Measurements from ENCODE around the gene CDHR2.
A peak's percentile ranks its signal among the peaks of the same experiment; 100 is the strongest.

CDHR2 gene

DNA sequence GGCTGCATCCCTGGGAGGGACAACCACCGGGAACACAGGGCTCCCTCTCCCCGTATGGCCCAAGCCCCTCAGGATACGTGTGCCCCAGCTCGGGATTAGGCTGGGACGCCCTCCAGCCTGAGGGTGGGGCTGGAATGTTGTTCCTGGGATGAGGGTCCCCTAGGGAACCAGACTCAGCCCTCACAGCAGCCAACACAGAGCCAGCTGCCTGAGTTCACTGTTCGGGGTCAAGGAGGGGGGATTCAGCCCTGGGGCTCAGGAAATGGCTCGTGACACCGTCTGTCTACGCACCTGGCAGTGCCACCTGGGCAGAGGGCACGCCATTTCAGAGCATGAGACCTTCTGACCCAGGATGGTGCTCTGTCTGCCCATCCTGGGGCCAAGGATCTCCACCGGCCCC is 20.8 kb upstream of the CDHR2 start:
- DNase-seq (ENCODE audit: low read depth), result no peak
- no peak overlapping the region for H3K4me3 ChIP-seq (ENCODE audit: low read depth, low read length)

DNA sequence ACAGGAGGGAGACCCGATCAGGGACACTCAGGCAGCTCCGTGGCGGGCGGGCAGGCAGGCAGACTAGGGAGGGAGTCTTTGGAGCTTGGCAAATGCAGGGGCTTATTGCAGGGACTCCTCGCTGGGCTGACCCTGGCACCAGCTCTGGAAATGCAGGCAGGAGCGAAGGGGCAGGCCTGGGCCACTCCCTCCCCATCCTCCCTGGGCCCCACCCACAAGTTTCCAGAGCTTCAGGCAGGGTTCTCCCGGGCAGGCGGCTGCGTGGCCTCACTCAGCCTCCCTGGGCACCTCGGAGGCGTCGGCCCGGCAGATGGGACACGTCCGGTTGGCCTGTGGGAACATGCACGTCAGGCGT is 20.4 kb upstream of the CDHR2 start:
- no peak overlapping the region for H3K4me3 ChIP-seq (ENCODE audit: low read depth, low read length)
- DNase-seq (ENCODE audit: low read depth), result no peak

DNA sequence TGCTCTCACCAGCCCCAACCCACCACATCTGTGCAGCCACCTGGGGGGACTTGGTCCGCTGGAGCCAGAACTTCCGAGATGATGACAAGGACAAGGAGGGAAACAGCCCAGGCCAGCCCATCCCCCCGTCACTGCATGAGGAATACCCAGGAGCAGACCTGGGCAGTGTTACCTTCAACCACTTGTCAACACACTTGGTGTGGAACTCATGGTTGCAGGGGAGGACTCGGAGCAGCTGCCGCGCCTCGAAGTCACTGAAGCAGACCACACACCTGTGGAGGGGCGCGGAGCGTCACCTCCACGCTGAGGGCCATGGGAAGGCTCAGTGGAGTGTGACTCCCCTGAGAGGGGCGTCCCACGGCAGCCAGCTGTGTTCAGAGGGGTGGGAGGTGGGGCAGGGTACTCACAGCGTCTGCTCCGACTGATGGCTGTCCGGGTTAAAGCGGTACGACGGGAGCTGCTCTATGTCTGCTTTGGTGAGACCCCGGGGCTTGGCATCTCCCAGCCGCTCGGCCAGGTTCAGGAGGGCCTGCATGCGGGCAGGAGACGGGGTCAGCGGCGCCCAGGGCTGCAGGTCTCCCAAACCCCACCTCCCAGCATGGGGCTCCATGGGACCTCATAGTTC is 19.9 kb upstream of the CDHR2 start:
- no peak for DNase-seq (ENCODE audit: low read depth)
- no peak overlapping the region for H3K4me3 ChIP-seq (ENCODE audit: low read depth, low read length)

DNA sequence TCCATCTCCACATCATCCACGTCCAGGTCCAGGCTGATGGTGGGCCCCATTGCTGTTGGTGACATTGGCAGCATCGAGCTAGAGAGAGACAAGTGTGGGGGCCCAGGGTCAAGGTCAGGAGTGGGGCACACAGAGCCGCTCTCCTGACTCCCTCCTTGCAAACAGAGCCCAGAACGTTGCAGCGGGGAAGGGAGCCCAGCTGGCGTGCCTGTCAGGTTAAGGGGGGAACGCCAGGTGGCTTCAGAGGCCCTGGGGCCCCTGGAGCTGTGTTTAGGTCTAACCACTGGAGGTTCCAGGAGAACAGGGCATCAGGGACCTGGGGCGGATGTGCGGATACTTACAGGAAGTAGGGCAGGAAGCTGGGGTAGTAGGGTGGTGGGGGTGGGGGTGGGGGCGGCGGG is 19.4 kb upstream of the CDHR2 start:
- DNase-seq (ENCODE audit: low read depth), result no peak
- no peak overlapping the region for H3K4me3 ChIP-seq (ENCODE audit: low read depth, low read length)

DNA sequence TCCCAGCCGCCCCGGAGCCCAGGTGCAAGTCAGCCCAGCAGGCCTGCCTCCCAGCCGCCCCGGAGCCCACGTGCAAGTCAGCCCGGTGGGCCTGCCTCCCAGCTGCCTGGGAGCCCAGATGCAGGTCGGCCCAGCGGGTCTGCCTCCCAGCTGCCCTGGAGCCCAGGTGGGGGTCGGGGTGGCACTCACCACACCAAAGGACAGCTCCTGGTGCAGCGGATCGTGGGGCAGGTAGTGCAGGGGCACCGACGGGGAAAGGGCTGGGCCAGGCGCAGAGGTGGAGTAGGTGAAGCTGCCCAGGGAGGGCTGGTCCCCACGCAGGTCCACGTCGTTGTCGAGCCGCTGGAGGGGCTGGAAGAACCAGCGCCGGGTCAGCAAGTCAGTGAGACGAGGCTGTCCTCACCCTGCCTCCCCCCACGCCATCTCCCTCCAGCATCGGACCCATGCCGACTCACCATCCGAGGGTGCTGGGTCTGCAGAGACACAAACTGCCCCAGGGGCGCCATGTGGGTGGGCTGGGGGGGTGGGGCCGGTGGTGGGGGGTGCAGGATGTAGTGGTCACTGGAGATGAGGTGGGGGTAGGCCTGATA is 18.7 kb upstream of the CDHR2 start:
- DNase-seq (ENCODE audit: low read depth), result no peak

DNA sequence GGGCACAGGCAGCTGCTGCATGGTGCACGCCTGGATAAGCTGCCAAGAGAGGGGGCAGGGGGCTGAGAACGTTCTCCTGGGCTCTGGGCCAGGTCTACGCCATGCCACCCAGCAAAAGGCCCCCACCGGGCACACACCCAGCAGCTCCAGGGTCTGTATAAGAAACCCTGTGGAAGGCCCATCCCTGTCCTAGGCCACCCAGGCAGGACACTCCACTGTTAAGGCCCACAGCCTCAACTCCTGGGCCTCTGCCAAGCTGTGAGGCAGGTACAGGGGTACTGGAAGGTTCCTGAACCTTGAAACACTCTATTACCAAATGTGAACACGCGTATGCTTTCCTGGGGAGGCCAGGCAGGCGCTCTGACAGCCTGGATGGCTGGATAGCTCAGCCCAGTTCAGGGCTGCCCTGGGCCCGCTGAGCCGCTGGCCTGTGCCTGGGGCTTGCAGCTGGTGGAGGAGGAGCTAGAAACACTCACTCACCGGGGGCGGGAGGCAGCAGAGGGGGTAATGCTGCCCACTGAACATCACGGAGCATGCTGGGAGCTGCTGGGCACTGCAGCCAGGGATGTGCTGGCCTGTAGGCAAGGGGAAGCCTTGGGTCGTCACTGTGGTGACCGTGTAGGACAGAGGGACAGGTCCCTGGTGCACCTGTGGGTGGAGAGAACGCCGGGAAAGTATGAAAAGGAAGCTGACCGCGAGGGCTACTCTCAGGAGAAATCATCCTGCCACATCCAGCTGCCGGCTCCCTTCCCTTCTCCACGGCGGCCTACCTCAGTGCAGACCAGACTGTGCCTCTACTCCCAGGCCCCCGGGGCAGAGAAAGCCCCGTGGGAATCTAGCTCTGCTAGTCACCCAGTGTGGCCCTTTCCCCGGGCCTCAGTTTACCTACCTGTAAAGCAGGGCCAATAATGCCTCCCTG is 17.9 kb upstream of the CDHR2 start:
- peak; percentile 60 for DNase-seq (ENCODE audit: low read depth)
- H3K4me3 ChIP-seq (ENCODE audit: low read depth, low read length), result no peak overlapping the region

More for the DNA sequence above, 18.7 kb upstream of the CDHR2 start:
- H3K4me3 ChIP-seq (ENCODE audit: low read depth, low read length), result no peak overlapping the region

DNA sequence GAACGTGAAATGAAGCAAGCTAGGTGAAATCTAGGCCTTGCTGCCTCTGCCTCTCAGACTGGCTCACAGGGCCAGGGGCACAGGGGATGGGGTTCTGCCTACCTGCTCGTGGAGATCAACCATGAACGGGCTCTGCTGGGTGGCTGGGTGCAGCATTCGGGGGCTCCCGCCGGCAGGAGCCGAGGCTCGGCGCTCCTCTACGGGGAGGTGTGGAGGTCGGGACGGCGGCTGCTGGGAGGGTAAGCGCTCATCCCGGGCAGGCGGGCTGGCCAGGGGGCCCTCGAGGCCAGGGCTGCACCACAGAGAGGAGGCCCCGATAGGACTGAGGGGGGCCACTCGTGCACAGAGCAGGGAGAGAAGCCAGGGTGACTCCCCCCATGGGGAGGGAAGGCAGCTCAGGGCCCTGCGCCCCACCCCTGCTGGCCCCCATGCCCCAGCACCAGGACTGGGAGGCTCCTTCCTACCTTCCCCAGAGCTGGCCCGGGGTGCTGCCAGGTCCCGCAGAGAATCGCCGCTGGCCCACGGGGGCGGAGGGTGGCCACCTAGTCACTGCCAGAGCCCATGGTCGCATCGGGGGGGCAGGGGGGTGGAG is 17.1 kb upstream of the CDHR2 start:
- DNase-seq (ENCODE audit: low read depth), result no peak
- H3K4me3 ChIP-seq (ENCODE audit: low read depth, low read length), result no peak overlapping the region

DNA sequence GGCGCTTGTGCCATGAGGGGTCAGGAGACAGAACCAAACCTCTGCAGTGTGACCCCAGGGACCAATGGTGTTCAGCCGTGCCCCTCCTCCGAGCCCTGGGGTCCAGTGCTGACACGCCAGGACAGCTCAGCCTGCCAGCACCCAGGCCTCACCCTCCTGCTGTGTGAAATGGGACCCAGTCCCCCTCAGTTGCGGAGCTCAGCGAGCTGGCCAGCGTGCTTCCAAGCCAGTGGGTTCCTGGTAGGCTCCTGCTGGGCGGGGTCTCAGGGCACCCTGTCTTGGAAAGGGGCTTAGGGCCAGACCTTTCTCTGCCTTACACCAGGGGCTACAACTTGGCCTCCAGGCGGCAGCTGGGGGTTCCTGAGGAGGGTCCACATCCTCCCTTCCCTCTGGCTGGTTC is 16.3 kb upstream of the CDHR2 start:
- H3K4me3 ChIP-seq (ENCODE audit: low read depth, low read length), result no peak overlapping the region

DNA sequence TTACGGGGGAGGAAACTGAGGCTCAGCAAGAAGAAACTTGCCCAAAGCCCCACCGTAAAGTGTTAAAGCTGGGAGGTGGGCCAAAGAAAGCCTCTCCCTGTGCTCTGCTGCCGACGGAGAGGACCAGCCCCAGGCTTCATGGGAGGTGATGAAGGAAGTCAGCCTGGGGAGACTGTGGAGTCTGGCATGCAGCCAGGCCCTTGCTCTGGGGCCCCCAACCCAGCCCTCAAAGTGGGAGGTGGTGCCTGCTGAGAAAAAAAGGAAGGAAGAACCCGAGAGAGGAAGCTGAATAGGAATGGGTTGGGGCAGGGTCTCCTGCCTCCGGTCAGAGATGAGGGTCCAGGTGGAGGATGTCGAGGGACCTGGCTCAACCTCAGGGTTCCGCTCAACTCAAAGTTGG is 15.8 kb upstream of the CDHR2 start:
- H3K4me3 ChIP-seq (ENCODE audit: low read depth, low read length), result no peak overlapping the region
- no peak for DNase-seq (ENCODE audit: low read depth)

More for the DNA sequence above, 16.3 kb upstream of the CDHR2 start:
- no peak for DNase-seq (ENCODE audit: low read depth)

DNA sequence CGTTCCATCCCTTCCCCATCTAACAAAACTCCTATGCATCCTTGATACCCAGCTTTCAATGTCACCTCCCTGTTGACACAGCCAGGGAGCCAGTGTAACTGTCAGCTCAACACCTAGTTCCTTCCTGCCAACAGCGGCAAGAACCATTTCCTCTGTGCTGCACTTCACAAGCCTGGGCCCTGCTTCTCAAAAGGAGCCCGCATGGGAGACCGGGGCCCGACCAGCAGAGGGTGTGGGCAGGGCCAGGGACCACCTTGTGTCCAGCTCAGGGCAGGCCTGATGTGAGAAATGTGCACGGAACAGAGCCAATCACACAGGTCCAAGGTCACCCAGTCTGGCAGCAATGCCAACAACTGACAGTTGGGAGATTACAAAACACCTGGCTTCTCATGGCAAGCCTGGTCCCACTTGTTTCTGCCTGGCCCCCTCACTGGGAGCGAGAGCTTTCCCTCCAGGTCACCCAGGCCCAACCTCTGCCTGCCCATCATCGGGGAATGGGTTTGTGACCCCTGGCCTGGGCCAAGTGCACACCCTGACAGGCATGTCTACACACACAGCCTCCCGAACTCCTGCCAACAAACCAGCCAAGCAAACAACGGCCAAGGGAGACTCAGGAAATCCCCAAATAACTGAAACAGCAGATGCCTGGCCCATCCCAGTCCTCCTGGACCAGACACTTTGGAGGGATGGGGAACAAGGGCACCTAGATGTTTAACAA is 15.1 kb upstream of the CDHR2 start:
- no peak overlapping the region for H3K4me3 ChIP-seq (ENCODE audit: low read depth, low read length)
- no peak for DNase-seq (ENCODE audit: low read depth)

DNA sequence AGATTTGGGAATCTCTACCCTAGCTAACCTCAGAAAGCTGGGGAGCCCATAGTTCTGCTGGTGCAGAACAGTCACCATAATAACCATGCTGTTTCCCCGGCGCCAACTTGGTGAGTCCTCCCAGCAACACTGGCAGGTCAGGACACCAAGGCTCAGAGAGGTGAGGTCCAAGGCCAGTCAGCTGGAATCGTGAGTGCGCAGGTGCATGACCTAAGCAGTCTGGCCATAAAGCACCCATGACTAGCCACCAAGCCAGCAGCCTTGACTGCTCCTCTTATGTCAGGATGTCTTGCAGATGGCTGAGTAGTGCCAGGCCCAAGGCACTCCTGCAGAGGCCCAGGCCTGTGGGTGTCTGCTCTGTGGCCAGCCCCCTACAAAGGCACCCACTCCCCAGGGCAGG is 14.5 kb upstream of the CDHR2 start:
- no peak for DNase-seq (ENCODE audit: low read depth)
- H3K4me3 ChIP-seq (ENCODE audit: low read depth, low read length), result no peak overlapping the region

DNA sequence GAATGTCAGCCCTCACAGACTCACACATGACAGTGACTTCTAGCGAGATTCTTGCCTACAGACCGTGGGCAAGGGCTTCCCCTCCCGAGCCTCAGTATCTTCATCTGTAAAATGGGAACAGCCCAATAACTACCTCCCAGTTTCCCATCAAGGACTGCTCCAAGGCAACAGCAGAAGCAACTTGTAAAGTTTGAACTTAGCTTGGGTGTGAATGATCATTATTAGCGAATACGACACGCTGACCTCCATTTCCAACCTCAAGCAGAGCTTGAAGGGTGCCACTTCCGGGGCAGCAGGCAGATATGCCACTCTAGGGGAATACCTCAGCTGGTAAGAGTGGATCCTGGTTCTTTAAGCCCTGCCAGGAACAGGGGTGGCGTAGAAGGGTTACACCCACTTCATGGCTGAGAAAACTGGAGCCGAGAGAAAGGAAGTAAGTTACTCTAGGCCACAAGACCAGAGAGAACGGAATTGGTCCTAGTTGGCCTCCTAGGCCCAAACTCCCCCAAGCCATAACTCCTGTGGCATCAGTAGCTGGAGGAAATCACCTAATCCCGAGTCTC is 14.0 kb upstream of the CDHR2 start:
- DNase-seq (ENCODE audit: low read depth), result no peak
- H3K4me3 ChIP-seq (ENCODE audit: low read depth, low read length), result peak overlapping the region; percentile 97

DNA sequence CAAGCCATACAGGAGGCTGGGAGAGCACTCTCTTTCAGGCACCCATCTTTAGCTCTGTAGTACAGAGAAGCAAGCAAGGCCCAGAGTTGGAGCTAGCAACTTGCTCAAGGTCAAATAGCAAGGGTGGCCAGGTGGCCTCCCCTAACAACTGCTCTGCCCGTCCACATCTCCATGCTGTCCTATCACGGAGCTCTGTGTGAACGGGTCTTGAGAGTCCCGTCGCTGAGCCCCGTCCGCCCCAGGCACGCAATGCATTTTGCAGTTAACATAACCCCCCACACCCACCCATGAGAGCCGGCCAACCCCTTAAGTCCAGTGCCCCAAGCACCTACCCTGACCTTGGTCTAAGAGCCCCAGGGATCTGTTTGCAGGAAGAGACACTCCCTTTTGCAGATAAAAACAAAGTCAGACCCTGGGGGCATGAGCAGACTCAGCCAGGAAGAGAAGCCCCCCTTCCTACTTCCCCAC is 13.4 kb upstream of the CDHR2 start:
- no peak for DNase-seq (ENCODE audit: low read depth)
- H3K4me3 ChIP-seq (ENCODE audit: low read depth, low read length), result peak overlapping the region; percentile 97

DNA sequence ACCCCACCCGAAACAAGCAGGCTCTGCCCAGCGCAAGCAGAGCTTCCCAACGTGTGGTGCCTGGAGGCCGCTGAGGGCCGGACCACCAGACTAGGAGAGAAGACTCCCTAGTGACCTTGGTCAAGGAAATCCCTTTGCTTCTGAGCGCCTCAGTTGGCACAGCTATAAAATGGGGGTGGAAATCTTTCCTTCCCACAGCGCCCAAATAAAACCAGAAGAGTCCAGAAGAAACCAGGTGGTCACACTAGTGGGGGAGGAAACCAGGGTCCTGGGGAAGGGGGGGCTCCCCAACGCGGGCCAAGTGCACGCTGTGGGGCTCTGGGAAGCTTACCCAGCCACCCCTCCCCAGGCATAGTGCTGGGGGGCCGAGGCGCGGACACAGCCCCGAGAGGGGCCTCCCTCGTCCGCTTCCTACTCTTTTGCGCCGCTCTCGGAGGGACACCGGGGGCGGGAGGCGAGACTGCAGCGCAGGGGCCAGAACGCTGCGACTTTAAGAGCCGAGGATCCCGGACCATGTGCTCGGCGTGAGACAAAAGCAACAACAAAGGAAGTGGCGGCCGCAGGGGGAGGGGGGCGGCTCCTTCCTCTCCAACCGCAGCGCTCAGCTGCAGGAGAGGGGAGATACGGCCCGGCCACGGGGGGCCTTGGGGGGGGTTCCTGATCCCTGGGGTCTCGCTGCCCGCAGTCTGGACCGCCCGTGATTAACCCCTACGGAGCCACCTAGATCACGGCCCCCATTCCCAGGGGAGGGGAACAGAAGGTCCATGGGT is 12.8 kb upstream of the CDHR2 start:
- no peak for DNase-seq (ENCODE audit: low read depth)
- H3K4me3 ChIP-seq (ENCODE audit: low read depth, low read length), result peak overlapping the region; percentile 97

DNA sequence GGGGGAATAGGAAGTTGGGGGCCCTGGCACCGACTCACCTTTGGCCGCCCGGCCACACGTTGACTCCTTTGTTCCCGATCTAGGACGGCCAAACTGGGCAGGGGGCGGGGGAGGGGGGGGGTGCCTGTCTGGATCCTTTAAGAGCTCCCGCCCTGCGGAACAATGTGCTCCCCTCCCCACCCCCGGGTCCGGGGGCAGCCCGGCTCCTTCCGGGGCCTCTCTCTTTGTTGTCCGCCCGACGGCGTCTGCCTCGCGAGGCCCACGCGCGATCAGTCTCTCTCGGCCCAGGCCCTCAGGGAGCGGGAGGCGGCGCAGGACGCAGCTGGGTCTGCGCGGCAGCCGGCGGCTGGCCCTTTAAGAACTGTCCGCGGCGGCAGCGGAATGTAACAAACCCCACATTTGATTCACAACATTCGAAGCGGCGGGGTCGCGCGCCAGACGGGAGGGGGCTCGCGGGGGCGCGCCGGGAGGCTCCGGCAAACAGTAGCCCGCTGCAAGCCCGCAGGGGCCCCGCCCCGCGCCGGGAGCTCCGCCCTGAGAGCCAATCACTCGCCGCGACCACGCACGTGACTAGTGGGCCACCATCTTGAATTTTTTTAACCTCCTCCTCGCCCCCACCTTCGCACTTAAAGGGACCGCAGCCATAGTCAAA is 12.1 kb upstream of the CDHR2 start, which contains the start of gene RNF44:
Gene RNF44 (minus strand): TSS at position 501 of the 652 bp plus-strand sequence. CDS start 4,930 bp downstream, outside the sequence.
- peak within 1 kb of the TSS; percentile 97 for H3K4me3 ChIP-seq (ENCODE audit: low read depth, low read length)
- peak; percentile 94 for DNase-seq (ENCODE audit: low read depth)

DNA sequence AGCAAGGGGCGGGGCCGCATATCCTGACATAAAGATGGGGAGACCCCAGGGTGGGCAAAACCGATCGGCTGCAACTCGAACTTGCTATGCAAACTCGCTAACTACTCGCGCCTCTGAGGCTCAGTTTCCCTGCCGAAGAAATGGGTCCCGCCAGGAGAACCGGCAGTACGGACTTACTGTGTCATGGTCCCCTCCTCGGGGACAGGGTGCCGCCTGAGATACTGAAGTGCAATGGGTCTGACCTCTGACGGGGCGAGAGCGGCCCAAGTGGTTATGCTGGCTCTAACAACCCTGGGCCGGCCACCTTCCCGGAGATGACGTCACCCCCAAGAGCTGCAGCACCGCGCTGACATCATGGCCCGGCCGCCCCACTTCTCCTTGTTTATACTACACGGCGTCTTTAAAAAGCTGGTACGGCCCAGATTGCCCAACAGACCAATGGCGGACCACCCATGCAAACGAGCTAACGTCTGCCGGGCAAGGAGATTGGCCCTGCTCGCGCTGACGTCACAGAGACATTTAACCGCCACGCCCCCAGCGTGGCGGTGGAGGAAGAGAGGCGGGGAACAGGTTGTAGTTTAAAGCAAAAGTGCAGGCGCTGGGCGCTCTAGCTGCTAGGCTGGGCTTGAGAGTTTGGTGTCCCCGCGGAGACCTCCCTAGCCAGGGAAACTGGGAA is 11.4 kb upstream of the CDHR2 start:
- H3K4me3 ChIP-seq (ENCODE audit: low read depth, low read length), result peak overlapping the region; percentile 97

DNA sequence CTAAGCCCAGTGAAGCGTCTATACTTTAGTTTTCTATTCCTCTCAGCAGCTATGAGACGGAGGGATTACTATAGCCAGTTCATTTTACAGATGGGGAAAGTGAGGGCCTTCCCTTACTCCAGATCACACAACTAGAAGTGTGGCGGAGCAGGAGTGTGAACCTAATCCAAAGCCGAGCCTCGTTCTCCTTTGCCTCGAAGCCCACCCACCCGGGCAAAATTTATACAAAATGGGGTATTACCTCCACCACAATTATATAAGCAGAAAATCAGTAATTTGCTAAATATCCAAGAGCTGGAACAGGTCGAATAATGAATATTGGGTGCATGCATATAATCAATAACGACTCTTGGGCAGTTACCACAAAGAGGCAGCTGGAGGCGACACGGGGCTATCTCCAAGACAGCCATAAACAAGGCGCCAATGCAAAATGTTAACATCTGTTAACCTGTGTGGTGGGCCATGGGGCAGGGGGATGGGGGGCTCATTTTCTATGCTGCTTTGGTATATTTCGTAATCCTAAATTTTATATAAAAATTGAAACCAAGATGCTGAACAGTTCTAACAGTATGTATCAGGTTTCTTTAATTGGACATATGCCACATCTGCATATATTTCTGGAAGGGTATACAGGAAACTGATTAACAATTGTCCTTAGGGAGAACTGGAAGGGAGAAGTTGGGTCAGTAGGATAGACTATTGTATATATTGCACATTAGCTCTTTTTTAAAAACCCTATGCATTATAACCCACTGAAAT is 10.7 kb upstream of the CDHR2 start:
- H3K4me3 ChIP-seq (ENCODE audit: low read depth, low read length), result peak overlapping the region; percentile 97
- no peak for DNase-seq (ENCODE audit: low read depth)

More for the DNA sequence above, 11.4 kb upstream of the CDHR2 start:
- peak; percentile 99 for DNase-seq (ENCODE audit: low read depth)

Measured in skeletal muscle cell (primary cell).